Stimulated activated CD4-positive, alpha-beta T cell treated with anti-CD3 and anti-CD28 coated beads, Interleukin-4, amount 100 ng/mL, for 48 hours (primary cell): Measurements from ENCODE around the gene NFAT5.
"Not testable (repeated sequence)": the region's sequence is repeated elsewhere in the genome, so short reads cannot be mapped to it uniquely, and the experiment has no call there.

ENCODE experiments used
- DNase-seq, 2 donors: peaks; one replicate each; pipeline ENCODE4 v3.0.0-alpha.2; 2020; ENCODE audit warnings: low read depth in 2 of 2

Gene NFAT5, protein sequence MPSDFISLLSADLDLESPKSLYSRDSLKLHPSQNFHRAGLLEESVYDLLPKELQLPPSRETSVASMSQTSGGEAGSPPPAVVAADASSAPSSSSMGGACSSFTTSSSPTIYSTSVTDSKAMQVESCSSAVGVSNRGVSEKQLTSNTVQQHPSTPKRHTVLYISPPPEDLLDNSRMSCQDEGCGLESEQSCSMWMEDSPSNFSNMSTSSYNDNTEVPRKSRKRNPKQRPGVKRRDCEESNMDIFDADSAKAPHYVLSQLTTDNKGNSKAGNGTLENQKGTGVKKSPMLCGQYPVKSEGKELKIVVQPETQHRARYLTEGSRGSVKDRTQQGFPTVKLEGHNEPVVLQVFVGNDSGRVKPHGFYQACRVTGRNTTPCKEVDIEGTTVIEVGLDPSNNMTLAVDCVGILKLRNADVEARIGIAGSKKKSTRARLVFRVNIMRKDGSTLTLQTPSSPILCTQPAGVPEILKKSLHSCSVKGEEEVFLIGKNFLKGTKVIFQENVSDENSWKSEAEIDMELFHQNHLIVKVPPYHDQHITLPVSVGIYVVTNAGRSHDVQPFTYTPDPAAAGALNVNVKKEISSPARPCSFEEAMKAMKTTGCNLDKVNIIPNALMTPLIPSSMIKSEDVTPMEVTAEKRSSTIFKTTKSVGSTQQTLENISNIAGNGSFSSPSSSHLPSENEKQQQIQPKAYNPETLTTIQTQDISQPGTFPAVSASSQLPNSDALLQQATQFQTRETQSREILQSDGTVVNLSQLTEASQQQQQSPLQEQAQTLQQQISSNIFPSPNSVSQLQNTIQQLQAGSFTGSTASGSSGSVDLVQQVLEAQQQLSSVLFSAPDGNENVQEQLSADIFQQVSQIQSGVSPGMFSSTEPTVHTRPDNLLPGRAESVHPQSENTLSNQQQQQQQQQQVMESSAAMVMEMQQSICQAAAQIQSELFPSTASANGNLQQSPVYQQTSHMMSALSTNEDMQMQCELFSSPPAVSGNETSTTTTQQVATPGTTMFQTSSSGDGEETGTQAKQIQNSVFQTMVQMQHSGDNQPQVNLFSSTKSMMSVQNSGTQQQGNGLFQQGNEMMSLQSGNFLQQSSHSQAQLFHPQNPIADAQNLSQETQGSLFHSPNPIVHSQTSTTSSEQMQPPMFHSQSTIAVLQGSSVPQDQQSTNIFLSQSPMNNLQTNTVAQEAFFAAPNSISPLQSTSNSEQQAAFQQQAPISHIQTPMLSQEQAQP (N-terminal part only)

DNA sequence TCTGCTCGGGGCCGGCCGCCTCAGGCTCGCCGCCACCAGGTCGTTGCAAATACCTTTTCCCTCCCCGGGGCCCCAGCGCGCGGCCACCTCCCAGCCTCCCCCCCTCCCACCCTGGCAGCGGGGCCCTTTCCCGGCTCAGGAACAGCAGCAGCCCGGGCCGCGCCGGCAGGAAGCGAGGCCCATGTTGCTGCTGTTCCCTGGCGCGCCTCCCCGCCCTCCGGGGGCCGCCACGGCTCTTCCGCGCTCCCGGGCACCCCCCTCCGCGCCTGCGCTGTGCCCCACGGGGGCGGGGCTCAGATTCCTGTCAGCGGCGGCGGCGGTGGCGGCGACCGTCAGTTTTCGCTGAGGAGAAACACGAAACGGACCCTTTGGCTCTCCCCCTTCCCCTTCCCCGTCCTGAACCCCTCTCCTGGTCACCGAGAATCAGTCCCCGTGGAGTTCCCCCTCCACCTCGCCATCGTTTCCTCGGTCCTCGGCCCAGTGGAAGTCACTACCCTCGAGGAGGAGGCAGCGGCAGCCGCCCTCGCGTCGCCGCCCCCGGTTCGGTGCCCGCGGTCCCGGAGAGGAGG, at the start of gene NFAT5:
TSS of gene NFAT5 (plus strand) at position 296 of the 569 bp plus-strand sequence. CDS start 336 bp downstream, outside the sequence.
- peak; percentile 81 to 87 for DNase-seq

GRCh38 chr16:69517914-69518313, 47.9 kb upstream of the NFAT5 start:
- not testable (repeated sequence) for DNase-seq

DNA sequence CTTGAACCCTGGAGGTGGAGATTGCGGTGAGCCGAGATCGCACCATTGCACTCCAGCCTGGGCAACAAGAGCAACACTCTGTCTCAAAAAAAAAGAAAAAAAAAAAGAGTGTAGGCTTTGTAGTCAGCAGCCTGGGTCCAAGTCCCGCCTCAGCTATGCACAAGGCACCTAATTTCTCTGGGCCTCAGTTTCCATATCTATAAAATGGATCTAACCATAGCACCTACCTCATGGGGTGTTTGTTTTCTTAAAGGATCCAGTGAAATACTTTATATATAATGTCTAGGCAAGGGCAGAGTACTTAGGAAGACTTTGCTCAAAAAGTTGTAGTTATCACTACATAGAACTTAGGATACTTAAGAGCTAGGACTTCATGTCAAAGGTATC, 45.4 kb upstream of the NFAT5 start:
- DNase-seq, result no peak

DNA sequence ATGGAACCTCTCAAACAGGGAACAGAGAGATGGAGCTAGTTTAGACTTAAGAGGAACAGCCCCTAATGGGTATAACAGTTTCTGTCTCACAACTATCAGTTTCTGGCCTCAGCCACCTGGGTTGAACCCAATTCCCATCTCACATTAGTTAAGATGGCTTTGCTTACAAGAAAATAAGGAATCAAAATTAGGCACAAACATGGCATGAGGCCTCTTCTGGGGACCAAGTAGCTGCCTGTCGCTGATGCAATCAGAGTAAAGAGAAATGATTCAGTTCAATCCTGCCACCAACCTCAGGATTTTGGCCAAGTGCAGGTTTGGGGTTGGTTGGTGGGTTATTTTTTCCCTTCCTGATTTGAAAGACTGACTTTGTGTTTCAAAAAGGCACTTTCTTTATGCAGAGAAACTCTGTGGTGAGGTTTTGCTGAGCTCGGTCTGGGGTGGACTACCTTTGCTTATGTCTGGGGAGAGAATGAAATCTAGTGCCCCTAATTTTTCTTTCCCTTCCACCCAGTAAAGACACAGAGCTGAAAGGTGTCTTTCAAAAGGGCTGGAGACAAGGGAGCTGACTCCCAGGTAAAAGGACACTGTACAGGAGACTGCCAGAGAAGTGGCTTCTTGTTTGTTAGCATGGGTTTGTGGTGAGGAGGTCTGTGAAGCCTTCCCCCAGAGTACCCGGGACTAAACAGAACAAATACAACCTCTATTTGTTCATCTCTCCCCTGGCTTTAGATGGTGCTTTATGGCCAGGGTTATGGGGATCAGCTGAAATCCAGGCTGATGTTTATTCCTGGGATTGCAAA, 44.8 kb upstream of the NFAT5 start:
- no peak for DNase-seq

DNA sequence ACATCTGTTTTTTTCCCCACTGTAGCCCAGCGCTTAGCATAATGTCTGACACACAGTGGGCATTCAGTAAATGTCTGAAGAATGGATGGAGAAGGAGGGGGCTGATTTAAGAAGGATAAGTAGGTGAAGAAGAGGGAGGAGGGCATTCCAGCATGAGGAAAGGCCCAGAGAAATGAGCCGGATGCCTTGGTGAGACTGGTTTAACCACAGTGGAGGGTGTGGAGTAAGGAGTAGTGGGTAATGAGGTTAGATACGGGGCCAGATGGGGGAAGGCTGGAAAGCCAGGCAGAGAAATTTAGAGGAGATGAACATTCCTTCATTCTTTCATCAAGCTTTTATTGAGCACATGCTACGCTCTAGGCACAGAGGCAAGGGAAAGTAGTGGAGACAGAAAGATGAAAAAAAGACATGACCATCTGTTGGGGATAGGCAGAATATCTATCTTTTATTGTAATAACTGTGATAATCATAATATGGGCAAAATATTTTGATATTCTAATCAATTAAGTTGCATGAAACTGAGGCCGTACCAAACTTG, 43.7 kb upstream of the NFAT5 start:
- DNase-seq, result no peak

GRCh38 chr16:69522732-69523404, 42.9 kb upstream of the NFAT5 start:
- DNase-seq, result no peak

- DNase-seq, result no peak
Observed at GRCh38 chr16:69523566-69524305, 42.0 kb upstream of the NFAT5 start.

DNA sequence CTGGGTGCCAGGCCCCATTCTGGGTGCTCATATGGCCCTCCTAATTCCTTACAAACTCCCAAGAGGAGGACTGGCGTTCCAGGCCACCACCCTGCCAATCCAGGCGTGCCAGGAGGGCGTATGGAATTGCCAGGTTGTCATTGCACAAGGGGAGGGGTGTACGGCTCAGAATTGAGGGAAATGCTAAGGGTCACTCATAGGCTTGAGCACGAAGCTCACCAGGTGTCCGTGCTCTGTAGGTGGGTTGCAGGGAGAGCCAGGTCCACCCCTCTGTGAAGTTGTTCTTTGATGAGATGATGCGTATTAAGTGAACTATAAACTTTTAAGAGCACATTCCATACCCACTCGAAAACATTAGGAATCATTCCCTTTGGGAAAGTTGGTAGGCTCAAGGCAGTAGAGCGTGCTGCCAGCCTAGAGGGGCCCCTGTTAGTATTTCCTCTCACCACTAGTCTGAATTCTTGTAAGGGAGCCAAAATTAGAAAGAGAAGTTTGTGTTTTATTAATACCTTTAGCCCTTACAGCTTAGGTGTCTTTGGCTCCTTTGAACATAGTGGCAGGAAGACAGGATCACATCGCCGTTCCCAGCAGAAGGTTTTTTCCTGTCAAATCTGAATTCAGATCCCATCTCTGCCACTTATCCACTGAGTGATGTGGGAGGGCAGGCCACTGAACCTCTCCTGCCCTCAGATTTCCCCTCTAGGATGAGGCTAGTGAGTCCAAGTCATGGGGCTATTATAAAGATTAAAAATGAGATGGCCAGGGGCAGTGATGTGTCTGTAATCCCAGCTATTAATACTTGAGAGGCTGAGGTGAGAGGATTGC, 38.7 kb upstream of the NFAT5 start:
- DNase-seq, result no peak

- DNase-seq, result no peak
Observed at GRCh38 chr16:69531988-69532387, 33.8 kb upstream of the NFAT5 start.

DNA sequence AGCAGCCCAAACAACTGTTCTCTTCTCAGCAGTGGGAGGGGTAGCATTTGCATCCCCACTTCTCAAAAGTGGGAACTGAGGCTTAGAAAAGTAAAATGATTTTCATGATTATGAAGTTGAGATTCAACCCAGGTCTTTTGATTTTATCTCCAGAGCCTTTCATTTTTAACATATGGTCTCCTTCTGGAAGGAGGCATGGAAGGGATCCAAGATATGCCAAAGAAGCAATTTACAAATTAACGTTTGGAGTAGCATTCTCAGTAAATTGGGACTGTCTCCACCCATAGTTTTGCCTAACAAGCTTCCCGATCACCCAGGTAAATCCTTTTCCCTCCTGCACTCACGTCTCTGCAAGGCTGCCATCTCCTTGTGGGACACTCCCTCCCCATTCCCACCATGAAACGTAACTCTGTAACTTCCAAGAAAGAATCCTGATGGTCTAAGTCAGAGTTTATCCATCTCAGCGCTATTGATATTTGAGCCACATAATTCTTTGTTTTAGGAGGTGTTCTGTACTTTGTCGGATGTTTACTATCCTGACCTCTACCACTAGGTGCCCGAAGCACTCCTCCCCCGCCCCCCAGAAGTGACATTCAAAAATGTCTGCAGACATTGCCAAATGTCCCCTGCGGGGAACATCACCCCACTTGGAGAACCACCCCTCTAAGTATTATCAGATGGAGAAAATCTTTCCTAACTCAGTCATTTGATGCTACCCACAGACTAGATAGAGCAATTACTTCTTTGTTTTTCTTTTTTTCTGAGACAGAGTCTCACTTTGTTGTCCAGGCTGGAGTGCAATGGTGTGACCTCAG, 32.9 kb upstream of the NFAT5 start:
- DNase-seq, result no peak

DNA sequence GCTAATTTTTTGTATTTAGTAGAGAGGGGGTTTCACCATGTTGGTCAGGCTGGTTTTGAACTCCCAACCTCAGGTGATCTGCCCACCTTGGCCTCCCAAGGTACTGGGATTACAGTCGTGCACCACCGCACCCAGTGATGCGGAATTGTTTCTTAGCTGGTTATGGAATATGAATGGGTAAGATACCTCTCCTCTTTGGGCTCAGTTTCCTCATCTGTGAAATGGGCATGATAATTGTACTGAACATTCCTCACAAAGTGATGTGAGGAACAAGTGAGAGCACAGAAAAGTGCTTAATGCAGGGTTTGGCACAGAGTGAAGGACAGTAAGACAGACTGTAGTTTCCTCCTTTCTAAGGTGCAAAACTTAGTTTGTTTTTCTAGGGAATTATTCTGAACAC, 31.0 kb upstream of the NFAT5 start:
- DNase-seq, result no peak

DNA sequence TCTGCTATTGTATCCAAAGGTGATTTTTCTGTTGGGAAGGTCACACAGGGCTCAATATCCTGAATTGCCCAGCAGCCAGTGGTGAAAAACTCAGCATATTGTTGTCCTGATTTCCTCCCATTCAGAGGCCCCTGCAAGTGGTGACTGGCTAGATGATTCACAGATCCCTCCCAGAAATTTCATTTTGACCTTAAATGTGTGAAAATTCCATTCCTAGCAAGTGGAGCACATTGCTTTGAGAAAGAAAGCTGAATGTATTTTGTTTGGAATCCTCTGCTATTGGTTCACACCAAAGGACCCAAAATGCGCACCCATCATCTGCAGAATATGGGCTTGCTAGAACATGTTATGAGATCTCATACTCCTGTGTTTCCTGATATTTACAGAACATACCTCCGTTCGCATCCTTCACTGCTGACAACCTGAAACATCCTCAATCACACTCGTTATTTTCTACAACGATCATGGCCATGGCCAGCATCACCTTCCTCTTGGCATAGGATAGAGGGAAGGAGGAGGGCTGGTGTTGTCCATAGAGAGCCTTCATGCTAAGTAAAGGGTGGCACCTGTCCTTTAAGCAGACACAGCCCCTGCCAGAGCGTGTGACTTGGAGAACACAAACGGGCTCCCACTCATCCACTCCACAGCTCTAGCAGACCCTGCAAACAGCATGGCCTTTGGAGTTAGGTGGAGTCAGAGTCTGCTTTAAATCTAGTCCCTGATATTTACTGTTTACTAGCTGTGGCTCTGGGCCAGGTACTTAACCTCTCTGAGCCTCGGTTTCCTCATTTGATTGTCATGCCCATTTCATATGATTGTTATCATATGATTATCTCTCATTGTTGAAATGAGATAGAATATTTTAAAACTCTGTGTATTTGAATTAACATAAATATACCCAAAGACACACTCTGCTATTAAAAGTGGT, 30.4 kb upstream of the NFAT5 start:
- no peak for DNase-seq

DNA sequence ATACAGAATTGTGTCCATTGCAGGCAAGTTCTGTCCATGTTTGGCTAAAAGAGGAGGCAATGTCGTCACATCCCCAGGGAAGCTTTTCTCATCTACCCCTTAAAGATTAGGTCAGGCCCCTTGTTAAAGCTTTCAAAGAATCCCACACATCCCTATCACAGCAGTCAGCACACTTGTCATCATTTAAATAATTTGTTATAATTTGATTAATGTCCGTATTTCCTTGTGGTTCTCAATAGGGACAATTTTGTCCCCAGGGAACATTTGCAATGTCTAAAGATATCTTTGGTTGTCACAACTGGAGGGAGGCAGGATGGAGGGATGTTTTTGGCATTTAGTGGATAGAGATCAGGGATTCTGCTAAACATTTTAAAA, 28.1 kb upstream of the NFAT5 start:
- DNase-seq, result no peak

GRCh38 chr16:69538808-69539207, 27.0 kb upstream of the NFAT5 start:
- no peak for DNase-seq

DNA sequence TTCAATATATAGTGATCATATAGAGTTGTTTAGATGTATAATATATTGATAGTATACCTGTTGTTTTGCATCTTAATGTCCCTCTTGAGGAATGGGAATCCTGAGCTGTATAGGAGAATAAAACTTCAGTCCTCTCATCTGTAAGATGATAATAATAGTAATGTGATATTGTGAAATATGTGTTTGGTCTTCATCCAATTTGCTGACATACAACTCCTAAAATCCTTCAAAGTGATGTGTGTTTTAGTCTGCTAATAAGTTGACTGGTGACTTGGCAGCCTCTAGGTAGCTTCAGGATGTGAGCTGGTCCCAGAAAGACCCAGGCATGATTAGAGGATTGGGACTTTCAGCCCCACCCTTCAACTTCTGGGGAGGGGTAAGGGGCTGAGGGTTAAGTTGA, 22.8 kb upstream of the NFAT5 start:
- DNase-seq, result no peak

GRCh38 chr16:69544088-69544487, 21.7 kb upstream of the NFAT5 start:
- DNase-seq, result no peak

- not testable (repeated sequence) for DNase-seq
Observed at GRCh38 chr16:69546663-69547062, 19.1 kb upstream of the NFAT5 start.
